ENCODE measurements around the gene LRRC51.
A peak's percentile ranks its signal among the peaks of the same experiment; 100 is the strongest.

The LRRC51 gene, protein sequence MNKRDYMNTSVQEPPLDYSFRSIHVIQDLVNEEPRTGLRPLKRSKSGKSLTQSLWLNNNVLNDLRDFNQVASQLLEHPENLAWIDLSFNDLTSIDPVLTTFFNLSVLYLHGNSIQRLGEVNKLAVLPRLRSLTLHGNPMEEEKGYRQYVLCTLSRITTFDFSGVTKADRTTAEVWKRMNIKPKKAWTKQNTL

DNA sequence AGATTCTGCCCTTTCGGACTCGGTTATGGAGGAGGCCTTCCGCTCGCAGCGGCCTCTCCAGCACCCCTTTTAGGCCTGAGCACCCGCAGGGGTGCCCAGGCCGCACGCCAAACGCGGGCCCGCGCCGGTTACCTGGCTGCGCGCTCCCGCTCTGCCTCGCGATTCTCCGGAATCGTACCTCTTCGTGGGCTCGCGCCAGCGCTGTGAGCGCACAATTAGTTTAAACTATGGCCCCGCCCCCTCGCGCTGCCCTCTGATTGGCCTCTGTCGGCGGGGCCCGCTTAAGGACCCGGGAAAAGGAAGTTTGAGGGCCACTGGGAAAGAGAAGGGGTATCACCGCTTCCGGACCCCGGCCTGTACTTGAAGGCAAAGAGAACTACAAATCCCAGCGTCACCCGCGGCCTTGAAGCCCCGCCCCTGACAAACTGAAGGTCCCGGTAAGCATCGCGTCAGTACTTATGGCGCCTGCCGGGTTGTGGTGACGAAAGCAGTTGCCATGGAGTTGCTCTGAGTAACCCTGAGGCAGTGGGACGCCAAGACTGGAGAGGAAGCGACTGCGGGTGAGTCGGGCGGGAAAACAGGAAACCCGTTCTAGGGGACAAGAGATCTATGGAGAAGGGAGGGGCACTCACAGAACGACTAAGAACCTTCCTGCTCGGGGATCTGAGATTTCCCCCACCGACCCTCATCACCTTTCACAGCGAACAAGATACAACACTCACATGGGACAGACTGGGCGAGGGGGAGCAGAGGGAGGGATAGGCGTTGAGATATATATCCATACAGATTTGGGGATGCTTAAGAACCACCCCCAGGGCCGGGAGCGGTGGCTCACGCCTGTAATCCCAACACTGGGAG lies at the start of gene LRRC51, which contains the start of gene NUMA1:
Gene LRRC51, plus strand, starts transcription at position 525 of the 858 bp plus-strand sequence. CDS start 8,234 bp downstream, outside the sequence.
Gene NUMA1, minus strand, starts transcription at position 217 of the 858 bp plus-strand sequence. CDS start 44,599 bp downstream, outside the sequence.
- DNase-seq (ENCODE audit: low read depth in 2 of 3, low spot score in 2 of 3): peak; percentile 76 to 96 (median 93)

GRCh38 chr11:72036687-72037086 lies 44.0 kb upstream of the LRRC51 start:
- no peak for DNase-seq (ENCODE audit: low read depth in 2 of 3, low spot score in 2 of 3)

GRCh38 chr11:72037554-72038311 lies 42.9 kb upstream of the LRRC51 start:
- DNase-seq (ENCODE audit: low read depth in 2 of 3, low spot score in 2 of 3): no peak

GRCh38 chr11:72038491-72038890 lies 42.2 kb upstream of the LRRC51 start:
- no peak for DNase-seq (ENCODE audit: low read depth in 2 of 3, low spot score in 2 of 3)

DNA sequence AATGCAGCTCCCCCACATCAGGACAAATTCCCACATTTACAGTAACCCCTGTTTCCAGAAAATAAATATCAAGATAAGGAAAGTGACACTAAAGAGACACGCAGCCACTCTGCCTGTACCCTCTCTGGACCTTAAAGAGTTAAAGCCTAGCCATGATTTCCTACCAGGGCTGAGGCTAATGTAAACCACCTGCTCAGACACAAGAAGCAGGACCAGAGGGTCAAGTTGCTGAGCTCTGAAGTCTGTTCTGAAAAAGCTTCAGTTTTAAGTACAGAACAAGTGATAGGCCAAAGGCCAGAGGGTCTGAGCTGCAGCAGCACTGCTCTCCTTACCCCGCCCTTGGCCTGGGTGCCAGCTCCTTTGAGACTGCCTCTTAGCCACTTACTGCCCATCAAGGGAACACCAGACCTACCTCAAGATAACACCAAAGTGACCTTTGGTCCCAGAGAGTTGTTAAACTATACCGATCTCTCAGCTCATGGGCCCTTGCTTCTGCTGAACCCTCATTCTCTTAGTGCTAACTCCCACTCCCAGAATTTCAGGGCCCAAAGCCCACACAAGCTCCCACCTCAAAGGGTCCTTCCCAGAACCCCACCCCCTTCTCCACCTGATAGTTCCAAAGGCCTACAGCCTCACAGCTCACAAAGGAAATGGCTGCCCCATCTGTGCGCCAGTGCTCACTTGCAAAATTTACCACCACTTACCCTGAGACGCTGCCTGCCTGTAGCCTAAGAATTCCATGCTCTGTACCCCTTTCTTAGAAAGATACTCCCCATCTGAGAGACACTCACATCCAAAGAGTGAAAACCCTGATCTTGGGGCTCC lies 41.4 kb upstream of the LRRC51 start:
- DNase-seq (ENCODE audit: low read depth in 2 of 3, low spot score in 2 of 3): no peak

GRCh38 chr11:72039856-72040401 lies 40.7 kb upstream of the LRRC51 start:
- DNase-seq (ENCODE audit: low read depth in 2 of 3, low spot score in 2 of 3): no peak

DNA sequence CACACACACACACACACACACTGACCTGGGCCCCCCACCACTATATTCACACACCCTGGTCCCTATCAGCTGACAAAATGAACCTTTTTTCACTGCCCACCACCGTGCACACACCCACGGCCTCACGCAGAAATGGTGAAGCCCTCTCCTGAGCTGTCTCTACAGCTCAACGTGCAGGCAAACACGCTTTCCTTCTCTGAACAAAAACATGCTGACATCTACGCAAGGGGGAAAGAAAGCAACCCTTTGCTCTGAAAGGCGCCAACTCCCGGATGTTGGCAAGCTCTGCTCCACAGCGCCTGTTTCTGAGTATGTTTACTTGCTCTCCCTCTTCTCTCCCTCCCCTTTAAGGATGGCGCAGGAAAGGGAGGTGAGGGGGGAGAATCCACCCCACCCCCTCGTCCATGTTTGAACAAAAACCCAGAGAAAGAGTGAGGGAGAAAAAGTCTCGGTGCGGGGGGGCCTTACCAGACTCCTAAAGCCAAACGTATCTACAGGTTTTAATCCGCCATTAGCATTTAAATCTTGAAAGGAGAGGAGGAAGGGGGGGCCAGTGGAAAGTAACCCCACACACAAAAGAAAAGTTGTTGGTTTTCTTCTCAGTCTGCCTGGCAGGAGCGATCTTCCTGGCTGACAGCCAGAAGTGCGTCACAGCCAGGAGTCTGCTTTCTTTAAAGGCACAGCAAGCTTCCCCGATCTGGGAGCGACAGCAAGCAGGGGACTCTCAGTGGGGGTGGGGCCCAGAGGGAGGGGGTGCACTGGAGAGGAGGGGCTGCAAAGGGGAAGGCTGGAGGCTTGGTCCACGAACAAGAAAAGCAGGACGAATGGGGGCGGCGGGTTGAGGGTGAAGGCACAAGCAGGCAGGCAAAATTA lies 39.9 kb upstream of the LRRC51 start:
- peak; percentile 31 to 45 (median 37) for DNase-seq (ENCODE audit: low read depth in 2 of 3, low spot score in 2 of 3)

DNA sequence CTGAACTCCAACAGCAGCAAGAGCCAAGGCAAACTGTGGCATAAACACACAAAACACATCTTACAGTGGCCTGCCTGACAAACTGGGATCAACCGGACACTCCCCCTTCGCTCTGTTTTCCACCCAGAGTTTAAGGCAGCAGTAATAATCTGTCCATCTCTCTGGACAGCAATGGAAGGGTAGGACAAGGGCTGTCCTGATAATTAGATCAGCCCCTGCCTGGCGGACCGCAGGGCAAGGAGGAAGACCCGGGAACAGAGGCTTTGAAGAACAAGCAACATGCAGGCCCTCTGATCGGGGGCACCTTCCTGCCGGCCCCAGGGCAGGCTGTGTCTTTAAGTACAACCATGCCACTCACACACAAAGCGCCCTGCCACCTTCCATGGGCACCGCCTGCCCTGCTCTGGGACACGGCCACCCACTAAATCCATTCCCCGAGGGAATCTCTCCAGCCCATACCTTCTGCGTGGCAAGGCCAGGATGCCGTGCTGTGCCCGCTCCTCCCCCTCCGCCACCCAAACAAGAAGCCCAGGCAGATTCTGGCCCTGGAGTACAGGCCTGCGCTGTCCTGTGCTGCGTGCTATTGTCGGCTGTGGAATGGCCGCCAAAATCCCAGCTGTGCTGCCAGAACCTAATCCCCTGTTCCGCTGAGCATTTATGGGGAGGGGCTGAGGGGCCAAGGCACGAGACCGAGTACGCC lies 39.1 kb upstream of the LRRC51 start:
- DNase-seq (ENCODE audit: low read depth in 2 of 3, low spot score in 2 of 3): no peak

DNA sequence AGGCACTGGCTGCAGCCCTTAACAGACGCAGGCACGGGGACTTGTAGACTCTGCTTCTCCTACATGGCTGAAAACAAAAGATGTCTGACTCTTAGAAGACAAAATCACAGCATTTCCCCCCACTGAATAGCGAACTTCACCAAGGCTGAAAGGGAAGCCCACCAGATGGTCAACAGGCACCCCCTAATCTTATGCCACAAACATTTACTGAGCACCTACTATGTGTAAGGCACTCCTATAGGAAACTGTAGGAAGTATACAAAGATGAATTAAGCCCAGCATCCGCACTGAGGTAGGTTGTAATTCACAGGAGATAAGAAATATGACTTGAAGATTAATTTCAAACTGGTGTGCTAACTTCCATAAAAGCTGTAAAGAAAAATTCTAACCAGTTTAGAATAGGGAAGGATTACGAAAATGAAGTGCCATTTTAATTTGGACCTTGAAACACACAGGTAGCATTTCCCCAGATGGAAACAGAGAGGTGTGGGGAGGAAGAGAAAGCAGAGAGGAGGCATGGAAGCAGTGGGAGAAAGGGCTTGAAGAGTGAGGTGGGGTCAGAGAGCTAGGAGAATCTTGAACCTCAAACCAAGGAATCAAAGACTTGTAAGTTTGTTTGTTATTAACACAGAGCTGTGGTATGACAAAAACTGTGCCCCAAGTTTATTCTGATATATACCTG lies 38.4 kb upstream of the LRRC51 start:
- DNase-seq (ENCODE audit: low read depth in 2 of 3, low spot score in 2 of 3): no peak

- no peak for DNase-seq (ENCODE audit: low read depth in 2 of 3, low spot score in 2 of 3)
Measured at GRCh38 chr11:72045849-72046248, 34.8 kb upstream of the LRRC51 start.

GRCh38 chr11:72048766-72049460 lies 31.7 kb upstream of the LRRC51 start:
- no peak for DNase-seq (ENCODE audit: low read depth in 2 of 3, low spot score in 2 of 3)

DNA sequence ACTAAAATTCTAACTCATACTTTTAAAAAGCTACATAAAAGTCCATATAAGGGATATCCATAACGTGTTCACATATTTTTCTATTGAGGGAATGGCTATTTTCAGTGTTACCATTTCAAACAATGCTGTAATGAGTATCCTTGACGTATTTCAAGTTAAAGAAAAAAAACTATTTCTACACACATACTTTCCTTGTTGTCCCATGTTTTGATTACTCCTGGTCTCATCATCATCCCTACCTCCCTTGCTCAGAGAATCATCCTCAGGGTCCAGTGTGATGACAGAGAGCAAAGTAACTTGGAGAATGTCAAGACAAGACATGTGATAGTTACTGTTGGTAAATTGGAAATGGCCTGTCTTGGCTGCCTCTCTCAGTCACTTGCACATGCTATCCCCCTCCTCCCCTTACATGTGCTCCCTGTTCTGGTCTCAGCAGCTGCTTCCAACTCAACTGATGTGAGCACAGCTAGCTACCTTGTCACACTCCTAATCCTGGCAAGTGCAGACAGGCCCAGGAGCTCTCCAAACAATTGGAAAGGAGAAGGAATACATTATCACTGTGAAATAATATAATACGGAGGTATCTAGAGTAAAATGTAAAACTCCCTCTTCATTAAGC lies 22.1 kb upstream of the LRRC51 start:
- no peak for DNase-seq (ENCODE audit: low read depth in 2 of 3, low spot score in 2 of 3)

- DNase-seq (ENCODE audit: low read depth in 2 of 3, low spot score in 2 of 3): no peak
Measured at GRCh38 chr11:72061739-72062396, 18.8 kb upstream of the LRRC51 start.

- no peak for DNase-seq (ENCODE audit: low read depth in 2 of 3, low spot score in 2 of 3)
Measured at GRCh38 chr11:72066855-72067254, 13.8 kb upstream of the LRRC51 start.

DNA sequence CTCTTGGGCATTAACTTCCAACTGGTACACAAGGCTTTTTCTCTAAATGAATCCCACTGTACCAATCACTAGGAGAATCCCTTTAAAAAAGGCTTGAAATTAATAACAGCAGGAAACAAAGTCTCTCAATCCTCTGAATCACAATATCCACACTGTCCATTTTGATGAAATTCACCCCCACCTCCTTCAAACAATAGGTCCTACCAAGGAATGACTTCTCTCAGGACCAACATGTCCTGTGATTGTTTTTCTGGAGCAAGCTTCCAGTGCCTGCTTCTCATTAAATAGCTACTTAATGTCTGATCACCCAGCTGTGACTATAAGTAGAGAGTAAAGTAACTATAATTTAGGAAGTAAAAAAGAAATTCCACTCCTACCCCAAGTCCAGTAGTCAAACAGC lies 13.4 kb upstream of the LRRC51 start:
- no peak for DNase-seq (ENCODE audit: low read depth in 2 of 3, low spot score in 2 of 3)

DNA sequence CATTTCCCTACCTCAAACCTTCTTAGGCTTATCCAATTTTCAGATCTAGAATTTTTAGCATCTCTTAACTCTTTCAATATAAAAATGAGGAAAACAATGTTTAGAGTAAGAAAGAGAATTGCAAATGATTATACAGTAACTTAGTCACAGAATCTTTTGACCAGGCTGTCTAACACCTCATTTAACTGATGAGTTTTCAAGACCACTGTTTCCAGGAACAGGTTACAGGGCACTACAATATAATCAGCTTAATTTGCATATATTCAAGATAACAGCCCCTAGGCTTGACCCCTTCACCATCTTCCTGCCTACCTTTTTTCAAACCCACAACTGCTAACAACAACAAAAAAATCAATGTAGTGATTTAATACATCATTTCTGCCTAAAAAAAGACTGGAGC lies 13.0 kb upstream of the LRRC51 start:
- no peak for DNase-seq (ENCODE audit: low read depth in 2 of 3, low spot score in 2 of 3)

- DNase-seq (ENCODE audit: low read depth in 2 of 3, low spot score in 2 of 3): no peak
Measured at GRCh38 chr11:72069200-72069599, 11.4 kb upstream of the LRRC51 start.
